Measurements from ENCODE around the gene FCHSD2. TPM values are rescaled to one million over a fixed set of nuclear protein-coding genes. Genes with fewer than 3 reads are reported as not detected.

The FCHSD2 gene
- total and polyA plus RNA-seq, 4 donors = 7.6 to 18.7 (median 9.9) TPM

DNA sequence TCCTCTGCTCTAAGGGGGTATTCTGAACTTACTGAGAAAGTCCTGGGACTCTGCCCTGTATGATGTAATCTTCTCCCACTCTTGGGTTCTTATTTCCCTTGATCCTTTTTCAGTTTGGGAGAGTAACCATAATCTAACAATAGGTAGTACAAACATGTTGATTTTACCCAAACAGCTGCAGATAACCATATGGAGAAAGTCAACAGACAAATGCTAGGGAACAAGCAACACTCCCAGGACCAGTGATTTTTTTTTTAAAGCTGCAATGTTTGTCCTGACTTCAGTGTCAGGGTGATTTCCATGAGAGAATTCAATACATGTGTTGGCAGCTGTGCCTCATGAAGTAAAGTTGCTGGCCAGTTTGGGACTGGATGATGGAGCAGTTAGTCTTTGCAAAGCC is 156.5 kb downstream of the FCHSD2 start:
- H3K4me1 ChIP-seq (ENCODE audit: control insufficient read depth in 4 of 4, insufficient read depth in 4 of 4, low read length in 3 of 4) = peaks cover 0 to 5% (median 0%) of the 10 kb centered on the region in 4 donors
- H3K36me3 ChIP-seq (ENCODE audit: control insufficient read depth in 4 of 4, insufficient read depth in 3 of 4, low read depth in 1 of 4, low read length in 3 of 4) = peaks cover 3 to 10% (median 10%) of the 10 kb centered on the region in 4 donors
- DNase-seq (ENCODE audit: low spot score) = no peak
- no peak overlapping the region for H3K4me3 ChIP-seq (ENCODE audit: low read depth in 1 of 3, low read length in 3 of 3)
- H3K27me3 ChIP-seq (ENCODE audit: control insufficient read depth in 4 of 4, insufficient read depth in 4 of 4, low read length in 3 of 4) = no peaks in the 10 kb centered on the region
- H3K9me3 ChIP-seq (ENCODE audit: control insufficient read depth in 4 of 4, low read length in 3 of 4) = no peaks in the 10 kb centered on the region
- no peak overlapping the region for H3K27ac ChIP-seq (ENCODE audit: low read depth in 1 of 2, low read length in 2 of 2)
- TF ChIP-seq, protein P1, sequence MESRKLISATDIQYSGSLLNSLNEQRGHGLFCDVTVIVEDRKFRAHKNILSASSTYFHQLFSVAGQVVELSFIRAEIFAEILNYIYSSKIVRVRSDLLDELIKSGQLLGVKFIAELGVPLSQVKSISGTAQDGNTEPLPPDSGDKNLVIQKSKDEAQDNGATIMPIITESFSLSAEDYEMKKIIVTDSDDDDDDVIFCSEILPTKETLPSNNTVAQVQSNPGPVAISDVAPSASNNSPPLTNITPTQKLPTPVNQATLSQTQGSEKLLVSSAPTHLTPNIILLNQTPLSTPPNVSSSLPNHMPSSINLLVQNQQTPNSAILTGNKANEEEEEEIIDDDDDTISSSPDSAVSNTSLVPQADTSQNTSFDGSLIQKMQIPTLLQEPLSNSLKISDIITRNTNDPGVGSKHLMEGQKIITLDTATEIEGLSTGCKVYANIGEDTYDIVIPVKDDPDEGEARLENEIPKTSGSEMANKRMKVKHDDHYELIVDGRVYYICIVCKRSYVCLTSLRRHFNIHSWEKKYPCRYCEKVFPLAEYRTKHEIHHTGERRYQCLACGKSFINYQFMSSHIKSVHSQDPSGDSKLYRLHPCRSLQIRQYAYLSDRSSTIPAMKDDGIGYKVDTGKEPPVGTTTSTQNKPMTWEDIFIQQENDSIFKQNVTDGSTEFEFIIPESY (IDR thresholded peaks at IDR 0.05) = no peak
- TF ChIP-seq, protein P2, sequence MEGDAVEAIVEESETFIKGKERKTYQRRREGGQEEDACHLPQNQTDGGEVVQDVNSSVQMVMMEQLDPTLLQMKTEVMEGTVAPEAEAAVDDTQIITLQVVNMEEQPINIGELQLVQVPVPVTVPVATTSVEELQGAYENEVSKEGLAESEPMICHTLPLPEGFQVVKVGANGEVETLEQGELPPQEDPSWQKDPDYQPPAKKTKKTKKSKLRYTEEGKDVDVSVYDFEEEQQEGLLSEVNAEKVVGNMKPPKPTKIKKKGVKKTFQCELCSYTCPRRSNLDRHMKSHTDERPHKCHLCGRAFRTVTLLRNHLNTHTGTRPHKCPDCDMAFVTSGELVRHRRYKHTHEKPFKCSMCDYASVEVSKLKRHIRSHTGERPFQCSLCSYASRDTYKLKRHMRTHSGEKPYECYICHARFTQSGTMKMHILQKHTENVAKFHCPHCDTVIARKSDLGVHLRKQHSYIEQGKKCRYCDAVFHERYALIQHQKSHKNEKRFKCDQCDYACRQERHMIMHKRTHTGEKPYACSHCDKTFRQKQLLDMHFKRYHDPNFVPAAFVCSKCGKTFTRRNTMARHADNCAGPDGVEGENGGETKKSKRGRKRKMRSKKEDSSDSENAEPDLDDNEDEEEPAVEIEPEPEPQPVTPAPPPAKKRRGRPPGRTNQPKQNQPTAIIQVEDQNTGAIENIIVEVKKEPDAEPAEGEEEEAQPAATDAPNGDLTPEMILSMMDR (IDR thresholded peaks at IDR 0.05; ENCODE audit: low read depth, low read length, missing input control) = no peak
- TF ChIP-seq, protein P3, sequence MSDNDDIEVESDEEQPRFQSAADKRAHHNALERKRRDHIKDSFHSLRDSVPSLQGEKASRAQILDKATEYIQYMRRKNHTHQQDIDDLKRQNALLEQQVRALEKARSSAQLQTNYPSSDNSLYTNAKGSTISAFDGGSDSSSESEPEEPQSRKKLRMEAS (IDR thresholded peaks at IDR 0.05) = no peak
- TF ChIP-seq HNF4G (IDR thresholded peaks at IDR 0.05) = no peak
- no peak for TF ChIP-seq RXRA (IDR thresholded peaks at IDR 0.05)
- no peak for TF ChIP-seq GABPA (IDR thresholded peaks at IDR 0.05 in 1 of 2, conservative IDR thresholded peaks at IDR 0.05 in 1 of 2)
- TF ChIP-seq, protein P4, sequence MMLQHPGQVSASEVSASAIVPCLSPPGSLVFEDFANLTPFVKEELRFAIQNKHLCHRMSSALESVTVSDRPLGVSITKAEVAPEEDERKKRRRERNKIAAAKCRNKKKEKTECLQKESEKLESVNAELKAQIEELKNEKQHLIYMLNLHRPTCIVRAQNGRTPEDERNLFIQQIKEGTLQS (IDR thresholded peaks at IDR 0.05) = no peak
- TF ChIP-seq RAD21 (IDR thresholded peaks at IDR 0.05) = no peak
- TF ChIP-seq TAF1 (conservative IDR thresholded peaks at IDR 0.05) = no peak
- TF ChIP-seq JUND (IDR thresholded peaks at IDR 0.05) = no peak
- no peak for TF ChIP-seq SP1 (IDR thresholded peaks at IDR 0.05)
- no peak for TF ChIP-seq FOXA2 (IDR thresholded peaks at IDR 0.05)
- TF ChIP-seq NR2F2 (IDR thresholded peaks at IDR 0.05) = no peak
- no peak for TF ChIP-seq YY1 (IDR thresholded peaks at IDR 0.05)
- TF ChIP-seq HNF4A (conservative IDR thresholded peaks at IDR 0.05) = no peak
- no peak overlapping the region for H3K9ac ChIP-seq (ENCODE audit: low read depth in 1 of 2, low read length in 2 of 2)

DNA sequence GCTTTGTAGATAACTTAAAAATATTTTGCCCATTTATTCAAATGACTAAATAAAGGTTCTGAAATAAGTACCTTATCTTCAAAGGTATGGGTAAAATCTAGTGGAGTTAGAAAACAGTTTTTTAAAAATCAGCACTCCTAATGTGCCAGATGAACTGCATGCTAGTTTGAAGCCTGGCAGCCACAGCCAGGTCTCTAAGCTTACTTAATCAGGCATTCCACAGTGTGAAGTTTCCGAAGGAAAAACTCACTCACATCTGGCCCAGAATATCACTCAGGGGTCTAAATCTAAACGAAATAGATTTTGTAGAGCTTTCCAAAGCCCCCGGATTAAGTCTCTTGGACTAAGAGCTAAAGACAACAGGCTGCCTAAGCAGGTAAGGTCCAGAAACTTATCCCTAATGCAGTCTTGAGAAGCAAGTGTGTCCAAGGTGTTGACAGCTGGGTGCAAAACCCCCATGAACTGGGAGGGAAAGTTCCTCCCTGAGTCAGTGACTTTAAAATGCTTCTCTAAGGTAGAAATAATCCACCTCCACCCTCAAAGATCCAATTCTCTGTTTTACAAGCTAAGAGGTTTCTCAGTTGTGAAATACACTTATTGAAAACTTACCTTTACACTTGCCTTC is 157.6 kb downstream of the FCHSD2 start:
- Histone ChIP-seq H3K4me1 (ENCODE audit: control insufficient read depth in 4 of 4, insufficient read depth in 4 of 4, low read length in 3 of 4) (peaks cover 0 to under 1% (median 0%) of the 10 kb centered on the region in 4 donors), H3K27ac (ENCODE audit: low read depth in 1 of 2, low read length in 2 of 2) (no peak overlapping the region), H3K9ac (ENCODE audit: low read depth in 1 of 2, low read length in 2 of 2) (no peak overlapping the region), H3K36me3 (ENCODE audit: control insufficient read depth in 4 of 4, insufficient read depth in 3 of 4, low read depth in 1 of 4, low read length in 3 of 4) (peaks cover 3 to 14% (median 10%) of the 10 kb centered on the region in 4 donors), H3K9me3 (ENCODE audit: control insufficient read depth in 4 of 4, low read length in 3 of 4) (no peaks in the 10 kb centered on the region), H3K27me3 (ENCODE audit: control insufficient read depth in 4 of 4, insufficient read depth in 4 of 4, low read length in 3 of 4) (no peaks in the 10 kb centered on the region), H3K4me3 (ENCODE audit: low read depth in 1 of 3, low read length in 3 of 3) (no peak overlapping the region)
- WGBS = 81% methylated on average over 3 of the region's 3 CpGs
- TF ChIP-seq, protein P1 (IDR thresholded peaks at IDR 0.05) = no peak
- TF ChIP-seq, protein P4 (IDR thresholded peaks at IDR 0.05) = no peak
- TF ChIP-seq SP1 (IDR thresholded peaks at IDR 0.05) (no peak), JUND (IDR thresholded peaks at IDR 0.05) (no peak), FOXA2 (IDR thresholded peaks at IDR 0.05) (no peak), RXRA (IDR thresholded peaks at IDR 0.05) (no peak), EGR1 (IDR thresholded peaks at IDR 0.05; ENCODE audit: low read depth in 2 of 2) (no peak), HNF4G (IDR thresholded peaks at IDR 0.05) (no peak), RAD21 (IDR thresholded peaks at IDR 0.05) (no peak), FOXA1 (IDR thresholded peaks at IDR 0.05) (no peak)
- TF ChIP-seq, protein P2 (IDR thresholded peaks at IDR 0.05; ENCODE audit: low read depth, low read length, missing input control) = no peak
- TF ChIP-seq, protein P5, sequence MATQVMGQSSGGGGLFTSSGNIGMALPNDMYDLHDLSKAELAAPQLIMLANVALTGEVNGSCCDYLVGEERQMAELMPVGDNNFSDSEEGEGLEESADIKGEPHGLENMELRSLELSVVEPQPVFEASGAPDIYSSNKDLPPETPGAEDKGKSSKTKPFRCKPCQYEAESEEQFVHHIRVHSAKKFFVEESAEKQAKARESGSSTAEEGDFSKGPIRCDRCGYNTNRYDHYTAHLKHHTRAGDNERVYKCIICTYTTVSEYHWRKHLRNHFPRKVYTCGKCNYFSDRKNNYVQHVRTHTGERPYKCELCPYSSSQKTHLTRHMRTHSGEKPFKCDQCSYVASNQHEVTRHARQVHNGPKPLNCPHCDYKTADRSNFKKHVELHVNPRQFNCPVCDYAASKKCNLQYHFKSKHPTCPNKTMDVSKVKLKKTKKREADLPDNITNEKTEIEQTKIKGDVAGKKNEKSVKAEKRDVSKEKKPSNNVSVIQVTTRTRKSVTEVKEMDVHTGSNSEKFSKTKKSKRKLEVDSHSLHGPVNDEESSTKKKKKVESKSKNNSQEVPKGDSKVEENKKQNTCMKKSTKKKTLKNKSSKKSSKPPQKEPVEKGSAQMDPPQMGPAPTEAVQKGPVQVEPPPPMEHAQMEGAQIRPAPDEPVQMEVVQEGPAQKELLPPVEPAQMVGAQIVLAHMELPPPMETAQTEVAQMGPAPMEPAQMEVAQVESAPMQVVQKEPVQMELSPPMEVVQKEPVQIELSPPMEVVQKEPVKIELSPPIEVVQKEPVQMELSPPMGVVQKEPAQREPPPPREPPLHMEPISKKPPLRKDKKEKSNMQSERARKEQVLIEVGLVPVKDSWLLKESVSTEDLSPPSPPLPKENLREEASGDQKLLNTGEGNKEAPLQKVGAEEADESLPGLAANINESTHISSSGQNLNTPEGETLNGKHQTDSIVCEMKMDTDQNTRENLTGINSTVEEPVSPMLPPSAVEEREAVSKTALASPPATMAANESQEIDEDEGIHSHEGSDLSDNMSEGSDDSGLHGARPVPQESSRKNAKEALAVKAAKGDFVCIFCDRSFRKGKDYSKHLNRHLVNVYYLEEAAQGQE (IDR thresholded peaks at IDR 0.05) = no peak
- TF ChIP-seq, protein P3 (IDR thresholded peaks at IDR 0.05) = no peak
- DNase-seq (ENCODE audit: low spot score) = no peak

Data from liver (tissue), 9 donors.